SU-DHL-6 (cell line): ENCODE results near the gene KCND3.

Experiments
- H2AFZ ChIP-seq: fragments of 200-600 bp; sonication (generic); 2 replicates; pipeline ENCODE4 v1.6.1; 2014; ENCODE audit warnings: low read depth, mild to moderate bottlenecking, moderate library complexity, mixed read lengths, antibody characterized with exemption, low read length; ENCODE audit not compliant: severe bottlenecking
- H3F3A ChIP-seq: fragments of 200-600 bp; shearing (Covaris generic); 2 replicates; pipeline ENCODE4 v1.6.0; 2016; ENCODE audit warnings: antibody characterized with exemption, mild to moderate bottlenecking; ENCODE audit not compliant: insufficient read depth
- H3K27ac ChIP-seq: fragments of 200-600 bp; sonication (generic); 2 replicates; pipeline ENCODE4 v1.5.1; 2016; ENCODE audit warnings: low read depth, mild to moderate bottlenecking, low read length, moderate library complexity, mixed read lengths
- H3K27me3 ChIP-seq: fragments of 200-600 bp; sonication (generic), shearing (Covaris generic); 2 replicates; pipeline ENCODE4 v1.6.0; 2014; ENCODE audit warnings: mild to moderate bottlenecking, low read length
- H3K36me3 ChIP-seq: fragments of 200-600 bp; sonication (generic); 2 replicates; pipeline ENCODE4 v1.6.1; 2014; ENCODE audit warnings: mild to moderate bottlenecking, low read length, mixed read lengths
- H3K4me2 ChIP-seq: fragments of 300-600, 200-600 bp; shearing (Covaris generic), sonication (generic); 2 replicates; pipeline ENCODE4 v1.6.0; 2014; ENCODE audit warnings: low read length, low read depth, mild to moderate bottlenecking; ENCODE audit not compliant: poor library complexity, severe bottlenecking
- H3K4me3 ChIP-seq: fragments of 200-600 bp; sonication (generic); 2 replicates; pipeline ENCODE4 v1.5.1; 2014; ENCODE audit warnings: antibody characterized with exemption, low read length, mild to moderate bottlenecking, mixed read lengths; ENCODE audit not compliant: insufficient read depth, poor library complexity, severe bottlenecking
- H3K79me2 ChIP-seq: fragments of 200-600 bp; sonication (generic); 2 replicates; pipeline ENCODE4 v1.6.1; 2014; ENCODE audit warnings: mild to moderate bottlenecking, low read length, moderate library complexity; ENCODE audit not compliant: insufficient read depth
- H3K9ac ChIP-seq: fragments of 200-600 bp; sonication (generic); 2 replicates; pipeline ENCODE4 v1.7.0; 2014; ENCODE audit warnings: mild to moderate bottlenecking, low read length
- H3K9me2 ChIP-seq: fragments of 200-600 bp; sonication (generic); replicated peaks from 2 replicates; pipeline ENCODE4 v1.6.1; 2014; ENCODE audit warnings: low read length; ENCODE audit not compliant: insufficient read depth
- H3K9me3 ChIP-seq: fragments of 200-600 bp; sonication (generic); 2 replicates; pipeline ENCODE4 v1.6.1; 2014; ENCODE audit warnings: low read length, mixed read lengths; ENCODE audit not compliant: insufficient read depth
- H4K20me1 ChIP-seq: fragments of 200-600 bp; sonication (generic); 2 replicates; pipeline ENCODE4 v1.6.1; 2014; ENCODE audit warnings: low read depth, mild to moderate bottlenecking, antibody characterized with exemption, low read length, moderate library complexity, mixed read lengths
- CTCF ChIP-seq: fragments of 200-600 bp; sonication (generic); IDR thresholded peaks from one replicate; pipeline ENCODE4 v1.5.1; 2017; ENCODE audit warnings: antibody characterized with exemption, mild to moderate bottlenecking, low read length, moderate library complexity; ENCODE audit not compliant: insufficient read depth, poor library complexity, severe bottlenecking
- EZH2phosphoT487 ChIP-seq: fragments of 200-600 bp; sonication (generic), shearing (Covaris generic); conservative IDR thresholded peaks from 2 replicates; pipeline ENCODE4 v1.6.1; 2018; ENCODE audit warnings: mild to moderate bottlenecking, antibody characterized with exemption, low read length, moderate library complexity, mixed read lengths

KCND3 gene

GRCh38 chr1:111971396-111971795 lies 18.1 kb downstream of the KCND3 start:
- H3K27ac ChIP-seq, result no peak overlapping the region
- H3K9me2 ChIP-seq, result no peaks in the 10 kb centered on the region
- H3K9me3 ChIP-seq, result no peaks in the 10 kb centered on the region
- H4K20me1 ChIP-seq, result no peaks in the 10 kb centered on the region
- H3K36me3 ChIP-seq, result no peaks in the 10 kb centered on the region
- H3K4me2 ChIP-seq, result no peak overlapping the region
- H3F3A ChIP-seq, result no peaks in the 10 kb centered on the region
- H3K27me3 ChIP-seq, result no peaks in the 10 kb centered on the region
- no peak overlapping the region for H2AFZ ChIP-seq
- no peak overlapping the region for H3K9ac ChIP-seq
- TF ChIP-seq EZH2phosphoT487, result no peak
- TF ChIP-seq CTCF, result no peak
- no peak overlapping the region for H3K4me3 ChIP-seq
- no peaks in the 10 kb centered on the region for H3K79me2 ChIP-seq

- no peaks in the 10 kb centered on the region for H3K9me2 ChIP-seq
- TF ChIP-seq CTCF (no peak), EZH2phosphoT487 (no peak)
Observed at GRCh38 chr1:111968511-111968910, 21.0 kb downstream of the KCND3 start.

GRCh38 chr1:111967886-111968285 lies 21.6 kb downstream of the KCND3 start:
- H3K4me2 ChIP-seq, result no peak overlapping the region
- no peaks in the 10 kb centered on the region for H3K9me3 ChIP-seq
- H3K4me3 ChIP-seq, result no peak overlapping the region
- H2AFZ ChIP-seq, result no peak overlapping the region
- H3K79me2 ChIP-seq, result no peaks in the 10 kb centered on the region
- TF ChIP-seq CTCF (no peak), EZH2phosphoT487 (no peak)
- no peaks in the 10 kb centered on the region for H3K36me3 ChIP-seq
- H3K27me3 ChIP-seq, result no peaks in the 10 kb centered on the region
- H3K9me2 ChIP-seq, result no peaks in the 10 kb centered on the region
- H3K27ac ChIP-seq, result no peak overlapping the region
- H3F3A ChIP-seq, result no peaks in the 10 kb centered on the region
- no peaks in the 10 kb centered on the region for H4K20me1 ChIP-seq
- no peak overlapping the region for H3K9ac ChIP-seq

More at GRCh38 chr1:111968511-111968910, 21.0 kb downstream of the KCND3 start:
- no peaks in the 10 kb centered on the region for H4K20me1 ChIP-seq
- no peaks in the 10 kb centered on the region for H3K79me2 ChIP-seq
- no peak overlapping the region for H3K27ac ChIP-seq
- no peaks in the 10 kb centered on the region for H3K9me3 ChIP-seq
- no peaks in the 10 kb centered on the region for H3K27me3 ChIP-seq
- no peaks in the 10 kb centered on the region for H3K36me3 ChIP-seq
- no peak overlapping the region for H3K4me2 ChIP-seq
- no peak overlapping the region for H3K4me3 ChIP-seq
- H2AFZ ChIP-seq, result no peak overlapping the region
- H3K9ac ChIP-seq, result no peak overlapping the region
- H3F3A ChIP-seq, result no peaks in the 10 kb centered on the region
